ENCODE data around the gene RGS4.

The RGS4 gene

GRCh38 chr1:163102590-163102989, 33.4 kb downstream of the RGS4 start:
- no peak for DNase-seq (ENCODE audit: low read depth in 2 of 2)

- DNase-seq (ENCODE audit: low read depth in 2 of 2): no peak
Measured at GRCh38 chr1:163104385-163105099, 35.4 kb downstream of the RGS4 start.

- peak in 1 of 2 experiments; percentile 15 for DNase-seq (ENCODE audit: low read depth in 2 of 2)
Measured at GRCh38 chr1:163106364-163106987, 37.3 kb downstream of the RGS4 start.

GRCh38 chr1:163107655-163108054, 38.5 kb downstream of the RGS4 start:
- no peak for DNase-seq (ENCODE audit: low read depth in 2 of 2)

- DNase-seq (ENCODE audit: low read depth in 2 of 2): no peak
Measured at GRCh38 chr1:163115887-163116286, 46.7 kb downstream of the RGS4 start.

- DNase-seq (ENCODE audit: low read depth in 2 of 2): no peak
Measured at GRCh38 chr1:163119707-163120106, 50.5 kb downstream of the RGS4 start.

GRCh38 chr1:163120372-163120771, 51.2 kb downstream of the RGS4 start:
- DNase-seq (ENCODE audit: low read depth in 2 of 2): no peak

- no peak for DNase-seq (ENCODE audit: low read depth in 2 of 2)
Measured at GRCh38 chr1:163124812-163125211, 55.7 kb downstream of the RGS4 start.
